NCI-H2107 treated with DMSO at 0.1 percent for 48 hours (cell line): Measurements from ENCODE around the gene ST6GALNAC1.

Source experiments
- DNase-seq: peaks from one replicate; lab custom pipeline; 2025; ENCODE audit not compliant: unreplicated experiment; lab: John Stamatoyannopoulos, UW

The ST6GALNAC1 gene

DNA sequence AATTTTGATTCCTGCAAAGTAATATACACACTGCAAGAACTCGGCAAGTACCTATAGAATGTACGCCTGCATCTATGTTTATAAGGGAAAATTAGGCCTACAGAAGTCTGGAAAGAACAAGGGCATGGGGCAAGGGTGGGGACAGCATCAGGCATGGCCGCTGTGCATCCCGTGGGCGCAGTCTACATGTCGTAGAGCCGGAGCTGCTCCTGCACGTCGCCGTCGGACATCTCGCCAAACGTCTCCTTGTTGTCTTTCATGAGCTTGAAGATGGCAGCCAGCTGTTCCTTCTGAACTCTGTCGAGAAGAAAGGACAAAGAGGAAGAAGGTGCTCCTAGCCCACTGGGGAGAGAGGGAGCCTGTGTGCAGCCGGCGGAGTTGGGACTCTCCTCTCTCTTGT lies 33.8 kb upstream of the ST6GALNAC1 start:
- no peak for DNase-seq

DNA sequence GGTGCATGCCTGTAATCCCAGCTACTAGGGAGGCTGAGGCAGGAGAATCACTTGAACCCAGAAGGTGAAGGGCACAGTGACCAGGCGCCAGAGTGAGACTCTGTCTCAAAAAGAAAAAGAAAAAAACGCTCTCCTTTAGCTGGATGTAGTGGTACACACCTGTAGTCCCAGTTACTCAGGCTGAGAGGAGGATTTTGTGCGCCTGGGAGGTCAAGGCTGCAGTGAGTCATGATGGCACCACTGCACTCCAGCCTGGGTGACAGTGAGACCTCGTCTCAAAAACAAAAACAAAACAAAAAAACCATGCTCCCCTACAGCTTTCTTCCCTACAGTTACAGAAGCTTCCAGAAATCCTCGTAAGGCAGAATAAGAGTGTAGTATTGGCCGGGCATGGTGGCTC lies 33.1 kb upstream of the ST6GALNAC1 start:
- DNase-seq = no peak

DNA sequence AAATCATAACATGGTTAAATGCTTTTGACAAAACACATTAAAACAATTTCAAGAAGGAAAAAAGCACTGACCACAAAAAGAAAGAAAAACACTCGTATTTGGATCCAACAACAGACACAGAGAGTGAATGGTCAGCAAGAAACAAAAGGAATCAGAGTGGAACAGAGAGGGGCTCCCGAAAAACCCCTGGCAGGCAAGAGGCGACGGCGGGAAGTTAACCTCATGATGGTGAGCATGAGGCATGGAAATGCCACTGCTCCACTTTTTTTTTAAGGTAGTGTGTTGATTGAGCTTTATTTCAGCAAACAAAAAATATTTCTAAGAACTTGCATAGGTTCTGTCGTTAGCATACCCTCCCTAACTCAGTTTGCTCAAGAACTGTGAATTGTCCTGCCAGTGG lies 32.1 kb upstream of the ST6GALNAC1 start:
- no peak for DNase-seq

GRCh38 chr17:76674600-76674999 lies 31.0 kb upstream of the ST6GALNAC1 start:
- no peak for DNase-seq

- no peak for DNase-seq
These were observed 30.2 kb upstream of the ST6GALNAC1 start for GRCh38 chr17:76673729-76674128.

- DNase-seq = no peak
These were observed 29.3 kb upstream of the ST6GALNAC1 start for GRCh38 chr17:76672892-76673291.

DNA sequence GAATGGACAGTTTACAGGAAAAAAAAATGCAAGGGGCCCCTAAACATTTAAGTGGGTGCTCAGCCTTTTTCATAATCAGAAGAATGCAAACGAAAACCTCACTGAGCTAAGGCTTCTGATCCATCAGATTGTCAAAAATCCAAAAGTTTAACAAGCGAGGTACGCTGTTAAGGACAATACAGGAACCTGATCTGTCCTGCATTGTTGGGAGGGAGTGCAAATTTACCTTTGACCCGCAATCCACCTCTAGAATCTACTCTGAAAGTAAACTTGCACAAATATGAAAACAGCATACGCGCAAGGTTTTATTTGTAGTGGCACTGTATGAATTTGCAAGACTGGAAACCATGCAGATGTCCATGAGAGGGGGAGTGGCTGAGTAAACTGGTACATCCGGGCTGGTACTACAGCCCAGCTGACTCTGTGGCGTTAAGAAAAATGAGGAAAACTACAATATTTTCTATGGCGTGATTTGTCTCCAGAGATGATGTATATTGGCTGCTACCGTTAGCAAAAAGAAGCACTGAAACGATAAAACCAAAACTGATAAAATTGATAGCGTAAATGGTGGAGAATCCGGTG lies 28.8 kb upstream of the ST6GALNAC1 start:
- no peak for DNase-seq

DNA sequence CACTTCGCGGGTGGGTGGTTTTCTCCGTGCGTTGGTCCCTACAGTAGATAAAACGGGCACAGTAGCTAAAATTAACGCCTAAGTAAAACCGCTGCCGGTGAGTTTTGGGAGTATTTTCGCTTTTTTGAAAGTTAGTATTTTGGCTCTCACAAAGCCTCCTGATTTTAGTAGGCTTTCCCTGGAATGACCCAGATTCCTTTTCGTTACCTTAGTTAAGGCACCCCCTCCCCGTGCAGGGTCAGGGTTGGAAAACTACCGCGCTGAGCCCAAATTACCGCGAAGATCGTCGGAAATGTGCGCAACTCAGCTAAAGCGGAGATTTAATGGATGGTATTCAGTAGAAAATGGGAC lies 28.3 kb upstream of the ST6GALNAC1 start:
- no peak for DNase-seq

GRCh38 chr17:76671123-76671911 lies 27.8 kb upstream of the ST6GALNAC1 start:
- DNase-seq = peak; percentile 96

DNA sequence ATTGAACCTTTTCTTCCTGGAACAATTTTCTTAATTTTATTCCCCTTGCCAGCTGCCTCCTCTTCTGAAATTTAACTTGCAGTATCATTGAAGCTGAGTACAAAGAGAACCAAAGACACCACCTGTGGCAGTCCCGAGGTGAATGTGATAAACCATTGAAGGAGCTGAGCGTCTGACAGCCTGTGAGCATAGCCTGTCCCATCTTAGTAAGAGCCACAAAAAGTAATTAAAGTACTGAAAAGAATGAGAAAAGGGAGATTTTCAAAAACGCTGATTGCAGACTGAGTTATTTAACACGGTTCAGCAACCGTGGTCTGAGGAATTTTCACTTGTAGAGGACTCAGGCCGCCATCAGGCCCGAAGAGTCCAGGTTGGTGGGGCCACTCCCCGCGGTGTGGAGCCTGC lies 27.2 kb upstream of the ST6GALNAC1 start:
- DNase-seq = no peak

DNA sequence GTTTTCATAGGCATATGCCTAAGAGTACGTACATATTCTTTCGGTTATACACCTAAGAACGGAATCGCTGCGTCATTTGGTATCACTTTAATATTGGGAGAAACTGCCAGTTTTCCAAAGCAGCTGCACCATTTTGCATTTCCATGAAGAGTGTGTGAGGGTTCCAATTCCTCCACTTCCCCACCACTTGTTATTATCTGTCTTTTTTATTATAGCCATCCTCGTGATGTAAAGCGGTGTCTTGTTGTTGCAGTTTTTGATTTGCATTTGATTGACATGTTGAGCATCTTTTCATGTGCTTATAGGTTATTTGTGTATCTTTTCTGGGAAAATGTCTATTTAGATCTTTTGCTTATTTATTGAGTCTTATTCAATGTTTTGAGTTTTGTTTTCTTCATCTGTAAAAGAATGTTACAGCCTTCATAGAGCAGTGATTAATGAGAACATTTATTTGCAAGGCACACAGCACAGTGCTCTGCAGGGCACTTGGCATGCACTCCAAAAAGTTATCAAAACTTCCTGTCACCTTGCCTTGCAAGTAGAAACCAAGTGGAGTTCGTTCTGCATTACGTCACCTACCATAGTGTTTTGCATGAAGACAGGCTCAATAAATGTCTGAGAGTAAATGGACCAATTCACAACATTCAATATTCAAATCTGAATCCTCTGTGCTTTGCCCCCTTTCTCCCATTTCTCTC lies 26.6 kb upstream of the ST6GALNAC1 start:
- DNase-seq = no peak

DNA sequence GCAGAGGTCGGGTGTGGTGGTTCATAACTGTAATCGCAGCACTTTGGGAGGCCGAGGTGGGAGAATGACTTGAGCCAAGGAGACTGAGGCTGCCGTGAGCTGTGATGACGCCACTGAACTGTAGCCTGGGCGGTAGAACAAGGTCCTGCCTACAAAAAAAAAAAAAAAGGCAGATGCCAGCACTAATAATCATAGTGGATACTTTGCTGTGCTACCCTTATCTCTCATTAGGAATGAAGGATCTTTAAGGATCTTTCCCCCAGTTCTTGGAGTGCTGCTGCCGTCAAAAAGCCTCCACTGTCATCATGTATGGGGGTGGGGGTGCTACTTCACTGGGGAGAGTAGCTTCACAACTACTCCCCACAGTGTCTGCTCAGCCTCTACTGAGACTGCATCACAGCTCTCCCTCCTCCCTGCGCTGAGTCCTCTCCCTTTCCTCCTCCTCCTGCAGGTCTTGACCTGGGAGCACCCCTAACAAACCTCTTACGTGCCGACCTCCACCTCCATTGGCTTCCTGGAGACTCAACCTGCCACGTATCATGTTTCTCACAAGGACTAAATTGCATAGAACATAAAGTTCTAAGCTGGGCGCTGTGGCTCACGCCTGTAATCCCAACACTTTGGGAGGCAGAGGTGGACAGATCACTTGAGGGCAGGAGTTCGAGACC lies 24.4 kb upstream of the ST6GALNAC1 start:
- DNase-seq = no peak

DNA sequence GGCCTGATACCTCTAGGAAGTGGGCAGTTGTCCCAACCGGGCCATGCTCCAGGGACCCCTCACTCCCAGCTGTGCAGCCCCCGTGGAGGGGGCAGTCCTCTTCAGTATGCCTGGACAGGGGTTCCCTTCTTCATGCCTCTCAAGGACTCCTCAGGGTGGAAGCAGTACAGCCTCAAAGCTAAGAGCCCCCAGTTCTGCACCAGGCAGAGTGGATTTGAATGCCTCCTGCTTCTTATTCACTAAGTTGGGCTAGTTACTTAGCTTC lies 23.9 kb upstream of the ST6GALNAC1 start:
- no peak for DNase-seq

GRCh38 chr17:76660656-76661042 lies 17.1 kb upstream of the ST6GALNAC1 start:
- no peak for DNase-seq

- peak; percentile 38 for DNase-seq
These were observed 16.5 kb upstream of the ST6GALNAC1 start for GRCh38 chr17:76659928-76660655.

- DNase-seq = no peak
These were observed 14.7 kb upstream of the ST6GALNAC1 start for GRCh38 chr17:76658242-76658662.

DNA sequence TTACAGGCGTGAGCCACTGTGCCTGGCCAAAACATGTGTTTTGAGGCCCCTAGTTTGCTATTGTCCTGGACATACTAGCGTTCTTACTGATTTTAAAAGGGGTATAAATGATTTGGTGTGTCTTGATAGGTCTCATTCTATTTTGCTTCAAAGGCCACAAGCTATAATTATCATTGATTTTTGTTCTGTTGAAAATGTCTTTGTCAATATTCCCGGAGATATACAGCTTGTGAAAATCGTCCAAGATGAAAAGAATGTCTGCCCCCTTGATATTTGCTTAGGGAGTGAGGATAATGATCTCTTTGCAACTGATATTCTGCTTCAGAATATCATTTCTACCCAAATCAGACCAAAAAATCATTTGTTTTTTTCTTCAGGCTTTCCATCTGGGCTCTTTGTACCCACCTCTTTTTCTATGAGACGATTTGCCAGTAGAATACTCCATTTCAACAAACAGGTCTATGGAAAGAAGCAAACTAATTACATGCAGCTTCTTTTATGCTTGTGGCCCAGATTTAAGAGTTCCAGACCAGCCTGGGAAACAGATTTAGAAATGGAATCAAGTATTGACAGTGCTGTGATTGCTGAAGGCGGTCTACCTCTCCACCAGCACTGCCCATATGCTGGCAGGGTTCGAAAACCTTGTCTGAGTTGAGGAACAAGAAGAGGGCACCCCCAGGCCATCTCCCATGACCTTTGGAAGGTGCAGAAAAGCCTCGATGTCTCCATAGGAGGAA lies 14.1 kb upstream of the ST6GALNAC1 start:
- no peak for DNase-seq

GRCh38 chr17:76654408-76654807 lies 10.9 kb upstream of the ST6GALNAC1 start:
- no peak for DNase-seq

- no peak for DNase-seq
These were observed 6.9 kb upstream of the ST6GALNAC1 start for GRCh38 chr17:76650504-76650903.

- DNase-seq = no peak
These were observed 3.2 kb upstream of the ST6GALNAC1 start for GRCh38 chr17:76646712-76647111.

GRCh38 chr17:76645481-76645880 lies 1.9 kb upstream of the ST6GALNAC1 start:
- DNase-seq = no peak
